Endothelial cell of umbilical vein (primary cell): ENCODE data around the gene BBS5.

Experiments used
- CTCF ChIP-seq, 2 donors: IDR thresholded peaks; 1 replicate in 1 of 2; 2 replicates in 1 of 2; pipeline ENCODE4 v1.5.1; 2011; ENCODE audit warnings: low read length in 2 of 2, mild to moderate bottlenecking in 2 of 2, moderate library complexity in 2 of 2, control low read depth in 1 of 2, inconsistent platforms in 1 of 2, low read depth in 1 of 2; ENCODE audit not compliant: insufficient read depth in 1 of 2; ENCODE audit errors: extremely low read depth in 1 of 2
- EZH2 ChIP-seq: IDR thresholded peaks from 2 replicates; pipeline ENCODE4 v1.6.1; 2012; ENCODE audit warnings: borderline replicate concordance, low read depth, mild to moderate bottlenecking, moderate library complexity, low read length, inconsistent platforms; ENCODE audit not compliant: severe bottlenecking
- JUN ChIP-seq: IDR thresholded peaks from 2 replicates; pipeline ENCODE4 v1.6.1; 2011; ENCODE audit warnings: borderline replicate concordance, low read depth; ENCODE audit not compliant: insufficient read length, insufficient read depth
- MYC ChIP-seq: IDR thresholded peaks from one replicate; pipeline ENCODE4 v1.6.1; 2011; ENCODE audit warnings: mild to moderate bottlenecking, low read depth, low read length
- POLR2A ChIP-seq: IDR thresholded peaks from 2 replicates; pipeline ENCODE4 v1.6.1; 2012; ENCODE audit warnings: low read depth, mild to moderate bottlenecking, control low read depth, low read length

- no peak for TF ChIP-seq POLR2A
- TF ChIP-seq MYC: no peak
- no peak for TF ChIP-seq CTCF (IDR thresholded peaks at IDR 0.05; ENCODE audit: extremely low read depth in 1 of 2, insufficient read depth in 1 of 2, low read depth in 1 of 2, low read length in 2 of 2)
- TF ChIP-seq EZH2: no peak
- no peak for TF ChIP-seq JUN
Measured at GRCh38 chr2:169469952-169470572, 9.2 kb upstream of the BBS5 start.
